ENCODE data around the gene GTF2H3.

Gene GTF2H3

GRCh38 chr12:123696207-123696606 is 62.6 kb downstream of the GTF2H3 start:
- peaks cover 4% of the 10 kb centered on the region for H3K36me3 ChIP-seq (ENCODE audit: control insufficient read depth, insufficient read depth, low read length)
- DNase-seq, result no peak
- no peak overlapping the region for H3K4me3 ChIP-seq (ENCODE audit: insufficient read depth, low read depth, low read length, poor library complexity, severe bottlenecking)
- H3K27me3 ChIP-seq (replicated peaks; ENCODE audit: control insufficient read depth, insufficient read depth, low read length, poor library complexity, severe bottlenecking), result no peaks in the 10 kb centered on the region
- no peak overlapping the region for H3K27ac ChIP-seq (ENCODE audit: insufficient read depth, low read length, poor library complexity, severe bottlenecking)
- no peaks in the 10 kb centered on the region for H3K9me3 ChIP-seq (ENCODE audit: control insufficient read depth, low read length)
- H3K4me1 ChIP-seq (ENCODE audit: control insufficient read depth, insufficient read depth, low read length, poor library complexity, severe bottlenecking), result no peaks in the 10 kb centered on the region

- Histone ChIP-seq H3K4me1 (ENCODE audit: control insufficient read depth, insufficient read depth, low read length, poor library complexity, severe bottlenecking) (no peaks in the 10 kb centered on the region), H3K27ac (ENCODE audit: insufficient read depth, low read length, poor library complexity, severe bottlenecking) (no peak overlapping the region), H3K27me3 (replicated peaks; ENCODE audit: control insufficient read depth, insufficient read depth, low read length, poor library complexity, severe bottlenecking) (no peaks in the 10 kb centered on the region), H3K4me3 (ENCODE audit: insufficient read depth, low read depth, low read length, poor library complexity, severe bottlenecking) (no peak overlapping the region), H3K9me3 (ENCODE audit: control insufficient read depth, low read length) (no peaks in the 10 kb centered on the region), H3K36me3 (ENCODE audit: control insufficient read depth, insufficient read depth, low read length) (peaks cover 4% of the 10 kb centered on the region)
- no peak for DNase-seq
Measured at GRCh38 chr12:123696646-123697045, 63.0 kb downstream of the GTF2H3 start.

- Histone ChIP-seq H3K4me3 (ENCODE audit: insufficient read depth, low read depth, low read length, poor library complexity, severe bottlenecking) (no peak overlapping the region), H3K9me3 (ENCODE audit: control insufficient read depth, low read length) (no peaks in the 10 kb centered on the region), H3K4me1 (ENCODE audit: control insufficient read depth, insufficient read depth, low read length, poor library complexity, severe bottlenecking) (no peaks in the 10 kb centered on the region), H3K27ac (ENCODE audit: insufficient read depth, low read length, poor library complexity, severe bottlenecking) (no peak overlapping the region), H3K36me3 (ENCODE audit: control insufficient read depth, insufficient read depth, low read length) (no peaks in the 10 kb centered on the region), H3K27me3 (replicated peaks; ENCODE audit: control insufficient read depth, insufficient read depth, low read length, poor library complexity, severe bottlenecking) (no peaks in the 10 kb centered on the region)
- DNase-seq, result no peak
Measured at GRCh38 chr12:123705935-123706334, 72.3 kb downstream of the GTF2H3 start.

DNA sequence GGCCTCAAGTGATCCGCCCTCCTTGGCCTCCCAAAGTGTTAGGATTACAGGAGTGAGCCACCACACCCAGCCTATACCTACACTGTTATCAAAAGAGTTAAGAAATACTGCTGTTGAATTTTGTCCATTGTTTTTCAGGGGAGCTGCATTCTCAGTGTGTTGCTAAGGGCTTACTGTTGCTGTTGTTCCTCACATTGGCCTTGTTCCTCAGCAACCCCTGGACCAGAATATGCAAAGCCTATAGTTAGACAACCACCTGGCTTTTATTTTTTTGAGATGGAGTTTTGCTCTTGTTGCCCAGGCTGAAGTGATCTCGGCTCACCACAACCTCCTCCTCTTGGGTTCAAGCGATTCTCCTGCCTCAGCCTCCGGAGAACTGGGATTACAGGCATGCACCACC is 73.8 kb downstream of the GTF2H3 start:
- H3K36me3 ChIP-seq (ENCODE audit: control insufficient read depth, insufficient read depth, low read length), result no peaks in the 10 kb centered on the region
- no peaks in the 10 kb centered on the region for H3K27me3 ChIP-seq (replicated peaks; ENCODE audit: control insufficient read depth, insufficient read depth, low read length, poor library complexity, severe bottlenecking)
- no peak overlapping the region for H3K27ac ChIP-seq (ENCODE audit: insufficient read depth, low read length, poor library complexity, severe bottlenecking)
- H3K4me1 ChIP-seq (ENCODE audit: control insufficient read depth, insufficient read depth, low read length, poor library complexity, severe bottlenecking), result peaks cover 4% of the 10 kb centered on the region
- no peak for DNase-seq
- no peaks in the 10 kb centered on the region for H3K9me3 ChIP-seq (ENCODE audit: control insufficient read depth, low read length)
- H3K4me3 ChIP-seq (ENCODE audit: insufficient read depth, low read depth, low read length, poor library complexity, severe bottlenecking), result no peak overlapping the region
